B cell (primary cell): ENCODE results near the gene LPCAT1. TPM values are rescaled to one million over a fixed set of nuclear protein-coding genes. Genes with fewer than 3 reads are reported as not detected.

Experiments
- ATAC-seq: fragments of 200-7000 bp; cut with Tn5 transposase; one replicate; pipeline ENCODE4 v1.10.0; 2021; ENCODE audit warnings: low read depth, mild to moderate bottlenecking, moderate number of reproducible peaks, moderate library complexity
- CTCF ChIA-PET: fragments of 350-600 bp; sonication (Branson Sonifier 250); formaldehyde crosslinking; loops from one replicate; lab custom pipeline; 2021; ENCODE audit warnings: antibody characterized with exemption, inconsistent platforms; lab: Charles Lee
- POLR2A ChIA-PET: fragments of 350-600 bp; sonication (Branson Sonifier 250); formaldehyde crosslinking; loops from one replicate; lab custom pipeline; 2021; ENCODE audit warnings: antibody characterized with exemption; lab: Charles Lee
- DNase-seq: peaks from one replicate; pipeline ENCODE4 v3.0.0; 2013
- H2AFZ ChIP-seq: 2 replicates; pipeline ENCODE4 v1.6.1; 2012; ENCODE audit warnings: mild to moderate bottlenecking, low read depth, low read length; ENCODE audit not compliant: insufficient read depth, poor library complexity, severe bottlenecking
- H3K27ac ChIP-seq, 2 donors: 1 replicate in 1 of 2; 2 replicates in 1 of 2; pipeline ENCODE4 v1.5.1; 2012 to 2013; ENCODE audit warnings: low read length in 2 of 2, mild to moderate bottlenecking in 2 of 2, moderate library complexity in 1 of 2
- H3K27me3 ChIP-seq, 4 experiments: fragments of 200-600 bp in 1 of 4; sonication (generic) in 1 of 4; replicated peaks in 1 of 4; 1 replicate in 2 of 4; 2 replicates in 2 of 4; pipeline versions ENCODE4 v1.6.1 to v1.7.0; 2013 to 2016; ENCODE audit warnings: low read length in 3 of 4, mild to moderate bottlenecking in 2 of 4, mixed read lengths in 1 of 4, moderate library complexity in 1 of 4; ENCODE audit not compliant: insufficient read depth in 4 of 4, control insufficient read depth in 3 of 4; ENCODE audit errors: control extremely low read depth in 1 of 4
- H3K36me3 ChIP-seq, 2 experiments: replicated peaks in 1 of 2; 1 replicate in 1 of 2; 2 replicates in 1 of 2; pipeline versions ENCODE4 v1.6.1 to v1.7.1; 2013; ENCODE audit warnings: low read length in 1 of 2; ENCODE audit not compliant: insufficient read depth in 2 of 2, control insufficient read depth in 1 of 2; ENCODE audit errors: control extremely low read depth in 1 of 2, extremely low read depth in 1 of 2
- H3K4me1 ChIP-seq, 2 donors: fragments of 200-600 bp in 1 of 2; sonication (generic) in 1 of 2; 1 replicate in 1 of 2; 2 replicates in 1 of 2; pipeline versions ENCODE4 v1.5.1 to v1.6.1; 2013 to 2017; ENCODE audit warnings: low read length in 2 of 2; ENCODE audit not compliant: control insufficient read depth in 2 of 2, insufficient read depth in 2 of 2
- H3K4me2 ChIP-seq: replicated peaks from 2 replicates; pipeline ENCODE3; 2012; ENCODE audit warnings: mild to moderate bottlenecking, low read depth, low read length; ENCODE audit not compliant: poor library complexity, severe bottlenecking
- H3K4me3 ChIP-seq, 5 experiments: fragments of 200-600 bp in 1 of 5; sonication (generic) in 1 of 5; 1 replicate in 3 of 5; 2 replicates in 2 of 5; pipeline versions ENCODE4 v1.5.1 to v1.7.0; 2011 to 2016; ENCODE audit warnings: low read length in 4 of 5, mild to moderate bottlenecking in 4 of 5, low read depth in 2 of 5, control low read depth in 1 of 5, moderate library complexity in 1 of 5; ENCODE audit not compliant: insufficient read depth in 1 of 5; ENCODE audit errors: control extremely low read depth in 1 of 5, extremely low read depth in 1 of 5
- H3K79me2 ChIP-seq: fragments of 200-600 bp; sonication (generic); one replicate; pipeline ENCODE4 v1.6.0; 2016; ENCODE audit warnings: low read length; ENCODE audit not compliant: control insufficient read depth, insufficient read depth
- H3K9ac ChIP-seq: fragments of 200-600 bp; sonication (generic); 2 replicates; pipeline ENCODE4 v1.6.1; 2017; ENCODE audit warnings: mild to moderate bottlenecking, low read length, moderate library complexity
- H3K9me3 ChIP-seq, 3 donors: one replicate each; pipeline versions ENCODE4 v1.6.1 to v1.7.1; 2013; ENCODE audit warnings: low read length in 2 of 3; ENCODE audit not compliant: control insufficient read depth in 2 of 3, insufficient read depth in 1 of 3; ENCODE audit errors: control extremely low read depth in 1 of 3
- H4K20me1 ChIP-seq: 2 replicates; pipeline ENCODE4 v1.6.0; 2012; ENCODE audit warnings: mild to moderate bottlenecking, low read length; ENCODE audit not compliant: insufficient read depth, control insufficient read depth, poor library complexity, severe bottlenecking
- H3K27ac Mint-ChIP-seq: one replicate; pipeline ENCODE4 v1.8.0; 2021; ENCODE audit warnings: mixed read lengths
- H3K27me3 Mint-ChIP-seq: one replicate; pipeline ENCODE4 v1.8.0; 2021; ENCODE audit warnings: mixed read lengths
- H3K4me1 Mint-ChIP-seq: one replicate; pipeline ENCODE4 v1.8.0; 2021; ENCODE audit warnings: mixed read lengths
- H3K4me3 Mint-ChIP-seq: one replicate; pipeline ENCODE4 v1.8.0; 2021; ENCODE audit warnings: mixed read lengths
- H3K9me3 Mint-ChIP-seq: one replicate; pipeline ENCODE4 v1.8.0; 2022; ENCODE audit warnings: mixed read lengths; ENCODE audit not compliant: insufficient read depth
- CTCF ChIP-seq: fragments of 200-600 bp; IDR thresholded peaks from one replicate; pipeline ENCODE4 v1.8.0; 2022; ENCODE audit warnings: antibody characterized with exemption, mild to moderate bottlenecking
- EZH2 ChIP-seq: IDR thresholded peaks from 2 replicates; pipeline ENCODE4 v1.6.1; 2012; ENCODE audit warnings: borderline replicate concordance, low read depth, mild to moderate bottlenecking, moderate library complexity, low read length; ENCODE audit not compliant: insufficient read depth, poor library complexity, severe bottlenecking
- WGBS: methylation state at CpG from one replicate; pipeline ENCODE4 v1.1.5; 2013; ENCODE audit warnings: missing lambda C conversion rate; ENCODE audit not compliant: insufficient coverage; 5-methylcytosine and 5-hydroxymethylcytosine counted together
- intact Hi-C: fragments of 100-400 bp; cut with micrococcal nuclease; formaldehyde crosslinking; loops from one replicate; pipeline ENCODE4 v1.10.0; 2022
- polyA plus RNA-seq: library from polyadenylated mRNA; depleted of rRNA; stranded (reverse); fragments of >200 nt; gene quantifications from 2 replicates; pipeline ENCODE4 v1.2.3, GENCODE V29; 2012
- total RNA-seq, 2 donors: library from RNA; stranded (reverse); fragments of 120-200 nt in 1 of 2; gene quantifications; 1 replicate in 1 of 2; 2 replicates in 1 of 2; pipeline versions ENCODE4 v1.2.3 to v1.2.4, GENCODE V29; 2013 to 2022

Gene LPCAT1
- total and polyA plus RNA-seq, 2 donors (not counting 1 experiment from before 2014, with no cell fraction given): 94.8 to 159 TPM

- Histone ChIP-seq H4K20me1 (no peaks in the 10 kb centered on the region), H2AFZ (peak overlapping the region; percentile 11), H3K27ac (peak overlapping the region; percentile 96), H3K36me3 (peaks cover 0 to 58% of the 10 kb centered on the region in 2 experiments), H3K4me3 (peak overlapping the region in 4 of 5 experiments; percentile 16 to 63 (median 26)), H3K27me3 (no peaks in the 10 kb centered on the region), H3K9ac (peak overlapping the region; percentile 56), H3K4me2 (peak overlapping the region; percentile 85), H3K9me3 (peaks cover 0 to 6% (median 0%) of the 10 kb centered on the region in 3 donors), H3K79me2 (peaks cover 87% of the 10 kb centered on the region), H3K4me1 (peaks cover 82 to 97% of the 10 kb centered on the region in 2 donors)
- Mint-ChIP-seq H3K27ac (peak overlapping the region; percentile 98), H3K4me3 (peak overlapping the region; percentile 87), H3K9me3 (no peaks in the 10 kb centered on the region), H3K4me1 (peaks cover 91% of the 10 kb centered on the region), H3K27me3 (no peaks in the 10 kb centered on the region)
- intact Hi-C loops: loop anchor here (1.0 to 10.0 kb wide), 8 partner anchors 9 to 140 kb away; partner anchors contain the start of genes CLPTM1L and LPCAT1
- ChIA-PET CTCF (interaction anchor here (0.6 to 9.1 kb wide), 13 partner anchors 11 to 168 kb away, joined by 3 to 81 read pairs (median 4); partner anchors contain the start of gene LPCAT1), POLR2A (interaction anchor here (0.8 to 4.9 kb wide), 10 partner anchors 8 to 166 kb away, joined by 3 to 36 read pairs (median 5); no protein-coding TSS in a partner anchor)
- DNase-seq: peak; percentile 94
- WGBS: 7% methylated on average over 18 of the region's 20 CpGs
- TF ChIP-seq CTCF (no peak), EZH2 (no peak)
- peak; percentile 74 for ATAC-seq
These were observed 38.8 kb downstream of the LPCAT1 start for GRCh38 chr5:1484730-1485578.
